H1 (cell line): Measurements from ENCODE around the gene CHST11. TPM values are rescaled to one million over a fixed set of nuclear protein-coding genes. Genes with fewer than 3 reads are reported as not detected.

Experiments used
- CTCF ChIA-PET: fragments of 300-600 bp; sonication (Branson Sonifier 250); formaldehyde crosslinking; loops from one replicate; lab custom pipeline; 2021; ENCODE audit not compliant: partially characterized antibody; lab: Charles Lee
- POLR2A ChIA-PET: fragments of 300-600 bp; sonication (Branson Sonifier 250); formaldehyde crosslinking; loops from one replicate; lab custom pipeline; 2021; ENCODE audit warnings: inconsistent platforms; ENCODE audit not compliant: partially characterized antibody; lab: Charles Lee
- DNase-seq, 2 experiments: peaks; one replicate each; pipeline versions ENCODE4 v3.0.0 to v3.0.0-alpha.2; 2010 to 2022; ENCODE audit warnings: low spot score in 2 of 2, low read depth in 1 of 2, mixed read lengths in 1 of 2
- FAIRE-seq: peaks from 2 replicates; lab custom pipeline; 2011; peaks lifted over from hg19 to GRCh38; lab: Jason Lieb, UNC
- H2AFZ ChIP-seq: 2 replicates; pipeline ENCODE4 v1.8.1; 2012; ENCODE audit warnings: low read length, inconsistent platforms
- H2AK5ac ChIP-seq: 2 replicates; pipeline ENCODE4 v1.6.1; 2013; ENCODE audit warnings: low read depth, low read length
- H2BK120ac ChIP-seq: replicated peaks from 2 replicates; pipeline ENCODE3; 2013; ENCODE audit warnings: low read depth, low read length, inconsistent platforms
- H2BK12ac ChIP-seq: 2 replicates; pipeline ENCODE4 v1.6.1; 2013; ENCODE audit warnings: low read depth, low read length
- H2BK15ac ChIP-seq: 2 replicates; pipeline ENCODE4 v1.6.1; 2013; ENCODE audit warnings: low read length
- H2BK20ac ChIP-seq: 2 replicates; pipeline ENCODE4 v1.6.1; 2013; ENCODE audit warnings: low read length
- H2BK5ac ChIP-seq: 2 replicates; pipeline ENCODE4 v1.6.1; 2013; ENCODE audit warnings: low read depth, low read length
- H3K14ac ChIP-seq: 2 replicates; pipeline ENCODE4 v1.6.1; 2013; ENCODE audit warnings: inconsistent platforms; ENCODE audit not compliant: insufficient read length
- H3K18ac ChIP-seq: 2 replicates; pipeline ENCODE4 v1.6.1; 2013; ENCODE audit warnings: low read length; ENCODE audit errors: extremely low read depth
- H3K23ac ChIP-seq: 2 replicates; pipeline ENCODE4 v1.6.1; 2013; ENCODE audit warnings: inconsistent platforms; ENCODE audit not compliant: insufficient read length
- H3K23me2 ChIP-seq: 2 replicates; pipeline ENCODE4 v1.6.1; 2013; ENCODE audit warnings: low read depth, low read length
- H3K27ac ChIP-seq: 2 replicates; pipeline ENCODE4 v1.6.1; 2011; ENCODE audit warnings: low read depth, low read length, inconsistent platforms
- H3K27me3 ChIP-seq, 4 experiments: replicated peaks in 1 of 4; 1 replicate in 1 of 4; 2 replicates in 3 of 4; pipeline versions ENCODE4 v1.6.1 to v1.8.1; 2011 to 2013; ENCODE audit warnings: low read length in 3 of 4, mild to moderate bottlenecking in 3 of 4, inconsistent platforms in 2 of 4, mixed read lengths in 2 of 4, moderate library complexity in 1 of 4; ENCODE audit not compliant: control insufficient read depth in 3 of 4, insufficient read depth in 3 of 4; ENCODE audit errors: extremely low read depth in 1 of 4
- H3K36me3 ChIP-seq, 4 experiments: 2 replicates each; pipeline versions ENCODE4 v1.6.1 to v1.8.1; 2011 to 2013; ENCODE audit warnings: mild to moderate bottlenecking in 4 of 4, low read length in 3 of 4, moderate library complexity in 2 of 4, control low read depth in 1 of 4, inconsistent platforms in 1 of 4; ENCODE audit not compliant: insufficient read depth in 4 of 4, control insufficient read depth in 2 of 4
- H3K4ac ChIP-seq: replicated peaks from 2 replicates; pipeline ENCODE3; 2013; ENCODE audit warnings: low read length, low read depth, mixed read lengths, inconsistent platforms; ENCODE audit not compliant: insufficient read length
- H3K4me1 ChIP-seq, 4 experiments: replicated peaks in 1 of 4; 1 replicate in 1 of 4; 2 replicates in 3 of 4; pipeline versions ENCODE4 v1.6.1 to v1.8.1; 2011 to 2013; ENCODE audit warnings: low read length in 3 of 4, inconsistent platforms in 2 of 4, mixed read lengths in 1 of 4; ENCODE audit not compliant: insufficient read depth in 4 of 4, control insufficient read depth in 3 of 4
- H3K4me2 ChIP-seq, 2 experiments: 2 replicates each; pipeline versions ENCODE4 v1.6.1 to v1.8.1; 2011 to 2013; ENCODE audit warnings: low read depth in 2 of 2, low read length in 2 of 2, control low read depth in 1 of 2, inconsistent platforms in 1 of 2, mild to moderate bottlenecking in 1 of 2; ENCODE audit not compliant: insufficient read depth in 1 of 2
- H3K4me3 ChIP-seq, 4 experiments: fragments of 200-600, 300-600 bp in 1 of 4; sonication (generic), shearing (Covaris generic), sonication (Bioruptor Twin) in 1 of 4; 2 replicates each; pipeline versions ENCODE4 v1.5.1 to v1.8.1; 2011 to 2016; ENCODE audit warnings: low read length in 4 of 4, low read depth in 3 of 4, control low read depth in 2 of 4, inconsistent platforms in 2 of 4, mild to moderate bottlenecking in 2 of 4, mixed read lengths in 1 of 4, moderate library complexity in 1 of 4; ENCODE audit not compliant: insufficient read depth in 2 of 4; ENCODE audit errors: extremely low read depth in 1 of 4
- H3K56ac ChIP-seq: replicated peaks from 2 replicates; pipeline ENCODE3; 2013; ENCODE audit warnings: low read depth, mild to moderate bottlenecking, mixed read lengths, low read length, inconsistent platforms; ENCODE audit not compliant: insufficient read length
- H3K79me1 ChIP-seq: 2 replicates; pipeline ENCODE4 v1.6.1; 2013; ENCODE audit warnings: low read depth, low read length, control low read depth
- H3K79me2 ChIP-seq, 2 experiments: 2 replicates each; pipeline versions ENCODE4 v1.6.1 to v1.8.1; 2012 to 2013; ENCODE audit warnings: low read length in 2 of 2, mild to moderate bottlenecking in 2 of 2, inconsistent platforms in 1 of 2; ENCODE audit not compliant: insufficient read depth in 2 of 2, control insufficient read depth in 1 of 2
- H3K9ac ChIP-seq, 4 experiments: replicated peaks in 1 of 4; 1 replicate in 1 of 4; 2 replicates in 3 of 4; pipeline versions ENCODE4 v1.6.1 to v1.8.1; 2011 to 2013; ENCODE audit warnings: low read depth in 3 of 4, low read length in 3 of 4, control low read depth in 2 of 4, mild to moderate bottlenecking in 2 of 4, moderate library complexity in 2 of 4, inconsistent platforms in 1 of 4; ENCODE audit errors: extremely low read depth in 1 of 4
- H3K9me3 ChIP-seq, 2 experiments: 2 replicates each; pipeline versions ENCODE4 v1.6.1 to v1.8.1; 2012 to 2013; ENCODE audit warnings: mild to moderate bottlenecking in 2 of 2, moderate library complexity in 2 of 2, control low read depth in 1 of 2, inconsistent platforms in 1 of 2, low read depth in 1 of 2, low read length in 1 of 2, mixed read lengths in 1 of 2; ENCODE audit not compliant: insufficient read depth in 2 of 2
- H4K20me1 ChIP-seq, 2 experiments: replicated peaks in 1 of 2; 2 replicates each; pipeline versions ENCODE3 to v1.8.1; 2011 to 2013; ENCODE audit warnings: inconsistent platforms in 2 of 2, low read length in 2 of 2, mild to moderate bottlenecking in 1 of 2; ENCODE audit not compliant: insufficient read depth in 2 of 2, control insufficient read depth in 1 of 2
- H4K5ac ChIP-seq: 2 replicates; pipeline ENCODE4 v1.6.1; 2013; ENCODE audit warnings: low read length, low read depth, mixed read lengths, inconsistent platforms; ENCODE audit not compliant: insufficient read length
- H4K8ac ChIP-seq: 2 replicates; pipeline ENCODE4 v1.8.0; 2013; ENCODE audit warnings: mild to moderate bottlenecking, moderate library complexity, low read length, inconsistent platforms; ENCODE audit not compliant: insufficient read depth; ENCODE audit errors: extremely low read depth
- H4K91ac ChIP-seq: replicated peaks from 2 replicates; pipeline ENCODE3; 2013; ENCODE audit warnings: low read length, mixed read lengths, inconsistent platforms; ENCODE audit not compliant: insufficient read length
- BRCA1 ChIP-seq: IDR thresholded peaks from 2 replicates; pipeline ENCODE4 v1.6.1; 2012; ENCODE audit warnings: low read depth, low read length, improper control_type of control experiment
- CREB1 ChIP-seq: IDR thresholded peaks from 2 replicates; pipeline ENCODE4 v1.6.1; 2012; ENCODE audit warnings: inconsistent platforms
- HDAC2 ChIP-seq, 2 experiments: fragments of 300-600 bp in 1 of 2; sonication (generic) in 1 of 2; IDR thresholded peaks; 2 replicates each; pipeline ENCODE4 v1.6.1; 2011 to 2012; ENCODE audit warnings: low read depth in 2 of 2, low read length in 2 of 2, mild to moderate bottlenecking in 2 of 2, moderate library complexity in 2 of 2, borderline replicate concordance in 1 of 2, inconsistent platforms in 1 of 2
- HDAC6 ChIP-seq: IDR thresholded peaks from one replicate; pipeline ENCODE4 v1.7.1; 2012; ENCODE audit warnings: low read depth, mild to moderate bottlenecking, inconsistent platforms, low read length, moderate library complexity
- JUND ChIP-seq: IDR thresholded peaks from 2 replicates; pipeline ENCODE4 v1.6.1; 2011; ENCODE audit warnings: mild to moderate bottlenecking, improper control_type of control experiment, low read length
- KDM4A ChIP-seq: IDR thresholded peaks from one replicate; pipeline ENCODE4 v1.7.1; 2012; ENCODE audit warnings: low read depth, mild to moderate bottlenecking, moderate library complexity, low read length, inconsistent platforms; ENCODE audit not compliant: severe bottlenecking
- KDM5A ChIP-seq: fragments of 200-600 bp; IDR thresholded peaks from 2 replicates; pipeline ENCODE4 v1.7.1; 2012; ENCODE audit warnings: mild to moderate bottlenecking, low read length, inconsistent platforms, mixed read lengths
- MAFK ChIP-seq: IDR thresholded peaks from 2 replicates; pipeline ENCODE4 v1.6.1; 2012; ENCODE audit warnings: low read depth, mild to moderate bottlenecking, improper control_type of control experiment, low read length
- NANOG ChIP-seq: IDR thresholded peaks from 2 replicates; pipeline ENCODE4 v1.6.1; 2011; ENCODE audit warnings: low read length, low read depth, mild to moderate bottlenecking, inconsistent platforms; ENCODE audit not compliant: insufficient read depth, poor library complexity, severe bottlenecking
- RAD21 ChIP-seq, 2 experiments: IDR thresholded peaks in 1 of 2; conservative IDR thresholded peaks in 1 of 2; 2 replicates each; pipeline ENCODE4 v1.6.1; 2011; ENCODE audit warnings: low read depth in 2 of 2, low read length in 2 of 2, improper control_type of control experiment in 1 of 2, inconsistent platforms in 1 of 2, mild to moderate bottlenecking in 1 of 2, moderate library complexity in 1 of 2
- SIRT6 ChIP-seq: IDR thresholded peaks from one replicate; pipeline ENCODE4 v1.7.1; 2012; ENCODE audit warnings: low read length, inconsistent platforms
- TAF7 ChIP-seq: optimal IDR thresholded peaks from 2 replicates; pipeline ENCODE3; 2011; ENCODE audit warnings: low read depth, mild to moderate bottlenecking, inconsistent platforms, low read length, moderate library complexity, borderline replicate concordance
- TBP ChIP-seq: IDR thresholded peaks from 2 replicates; pipeline ENCODE4 v1.6.1; 2011; ENCODE audit warnings: low read depth, low read length, improper control_type of control experiment
- TEAD4 ChIP-seq: IDR thresholded peaks from 2 replicates; pipeline ENCODE4 v1.6.1; 2012; ENCODE audit warnings: low read depth, low read length, inconsistent platforms, mixed read lengths
- polyA plus RNA-seq, 7 experiments: library from polyadenylated mRNA; depleted of rRNA in 3 of 7; stranded (reverse) in 5 of 7; unstranded in 2 of 7; fragments of >200 nt in 5 of 7; fragments of 200-250 nt in 2 of 7; gene quantifications; 1 replicate in 5 of 7; 2 replicates in 1 of 7; 4 replicates in 1 of 7; pipeline versions ENCODE4 v1.2.1 to v1.2.3, GENCODE V29; 2011 to 2013; ENCODE audit warnings: missing spikeins in 2 of 7, mixed read lengths in 2 of 7
- total RNA-seq: library from RNA; stranded (reverse); fragmentation: NEBNext Ultra II Directional; extraction: Animal tissue kit (Norgen Biotek cat#: 25700); gene quantifications from 2 replicates; pipeline ENCODE4 v1.2.1, GENCODE V29; 2021

The CHST11 gene
- total and polyA plus RNA-seq, 2 of the 8 experiments (the other 6 are each of a cell fraction or from before 2014, with no cell fraction given) = 14.4 to 20.8 TPM

GRCh38 chr12:104801427-104801826 lies 344.7 kb downstream of the CHST11 start:
- H4K5ac ChIP-seq = no peak overlapping the region
- H3K27ac ChIP-seq = no peak overlapping the region
- no peaks in the 10 kb centered on the region for H3K79me2 ChIP-seq
- H3K56ac ChIP-seq = no peak overlapping the region
- no peak overlapping the region for H3K4me3 ChIP-seq
- ChIA-PET POLR2A (no interaction called here), CTCF (interaction anchor here (2.8 kb wide), 1 partner anchor 11 kb away, joined by 21 read pairs; no protein-coding TSS in a partner anchor)
- no peak overlapping the region for H3K18ac ChIP-seq
- H3K9me3 ChIP-seq = no peaks in the 10 kb centered on the region
- no peak overlapping the region for H2BK5ac ChIP-seq
- H3K4me2 ChIP-seq = no peak overlapping the region
- H2AFZ ChIP-seq = no peak overlapping the region
- H2BK20ac ChIP-seq = no peak overlapping the region
- H3K23me2 ChIP-seq = no peaks in the 10 kb centered on the region
- no peaks in the 10 kb centered on the region for H4K20me1 ChIP-seq
- H3K4me1 ChIP-seq = no peaks in the 10 kb centered on the region
- no peak overlapping the region for H3K4ac ChIP-seq
- no peak overlapping the region for H3K9ac ChIP-seq
- FAIRE-seq (no peak), DNase-seq (no peak)
- H2BK15ac ChIP-seq = no peak overlapping the region
- H2BK12ac ChIP-seq = no peak overlapping the region
- no peak overlapping the region for H2BK120ac ChIP-seq
- H3K36me3 ChIP-seq = no peaks in the 10 kb centered on the region
- H2AK5ac ChIP-seq = no peak overlapping the region
- H3K27me3 ChIP-seq = no peaks in the 10 kb centered on the region
- no peak overlapping the region for H3K14ac ChIP-seq
- H4K8ac ChIP-seq = no peak overlapping the region
- no peak overlapping the region for H3K23ac ChIP-seq
- H4K91ac ChIP-seq = no peak overlapping the region
- no peaks in the 10 kb centered on the region for H3K79me1 ChIP-seq
- TF ChIP-seq SIRT6 (no peak), KDM4A (no peak), RAD21 (IDR thresholded peaks at IDR 0.05 in 1 of 2, conservative IDR thresholded peaks at IDR 0.05 in 1 of 2; ENCODE audit: low read depth in 2 of 2, low read length in 2 of 2) (no peak), TBP (no peak), TEAD4 (no peak), NANOG (no peak), JUND (no peak), BRCA1 (no peak), MAFK (no peak), CREB1 (no peak), HDAC6 (no peak), HDAC2 (IDR thresholded peaks at IDR 0.05; ENCODE audit: borderline replicate concordance in 1 of 2, low read depth in 2 of 2, low read length in 2 of 2) (no peak), KDM5A (no peak), TAF7 (no peak)
